Erythroblast (primary cell): Measurements from ENCODE around the gene SRGAP3.

ENCODE experiments used
- GATA1 ChIP-seq: IDR thresholded peaks from 2 replicates; pipeline ENCODE4 v1.6.1; 2011; ENCODE audit warnings: low read depth, mild to moderate bottlenecking, control low read depth, low read length, moderate library complexity
- POLR2A ChIP-seq: IDR thresholded peaks from 2 replicates; pipeline ENCODE4 v1.6.1; 2011; ENCODE audit warnings: mild to moderate bottlenecking, low read length

DNA sequence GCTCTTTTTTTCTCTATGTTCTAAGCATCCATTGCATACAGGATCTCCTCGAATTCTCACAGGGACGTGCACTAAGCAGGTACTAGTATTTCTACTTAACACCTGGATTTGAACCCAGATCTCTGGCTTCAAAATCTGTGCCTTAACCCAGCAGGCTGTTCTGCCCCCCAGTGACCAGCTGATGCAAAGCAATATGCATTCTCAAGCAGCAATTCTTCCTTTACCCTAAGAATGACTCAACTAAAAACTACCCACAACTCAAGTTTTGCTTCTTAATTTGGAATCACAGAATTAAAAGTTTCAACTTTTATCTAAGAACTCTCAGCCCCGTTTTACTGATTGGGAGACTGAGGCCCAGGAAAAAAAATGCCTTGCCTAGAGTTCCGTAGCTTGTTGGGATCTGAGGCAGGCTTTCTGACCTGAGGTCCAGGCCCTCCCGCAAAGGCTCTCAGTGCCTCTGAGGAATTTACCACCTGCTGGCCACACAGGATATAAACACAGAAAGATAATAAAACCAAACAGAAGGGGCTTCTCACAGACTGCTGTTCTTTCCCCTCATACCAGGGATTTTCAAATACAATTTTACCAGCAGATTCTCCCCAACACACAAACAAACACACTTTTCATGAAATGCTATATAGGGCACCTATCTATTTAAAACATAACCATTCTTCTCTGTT lies 170.7 kb downstream of the SRGAP3 start:
- TF ChIP-seq POLR2A (no peak), GATA1 (no peak)
